ENCODE data around the gene ARF3.
A peak's percentile ranks its signal among the peaks of the same experiment; 100 is the strongest.

The ARF3 gene

GRCh38 chr12:48903363-48903981, 53.8 kb downstream of the ARF3 start:
- no peak overlapping the region for H3K4me3 ChIP-seq (ENCODE audit: low read depth, low read length)
- no peak for DNase-seq (ENCODE audit: low read depth)
- in situ Hi-C loops (cut with HindIII; ENCODE audit: low sequenced_read_pairs): no loop called here
- no peak for TF ChIP-seq CTCF (IDR thresholded peaks at IDR 0.05; ENCODE audit: low read depth, low read length, missing control alignments)

- in situ Hi-C loops (cut with HindIII; ENCODE audit: low sequenced_read_pairs): no loop called here
- H3K4me3 ChIP-seq (ENCODE audit: low read depth, low read length): no peak overlapping the region
- DNase-seq (ENCODE audit: low read depth): no peak
- no peak for TF ChIP-seq CTCF (IDR thresholded peaks at IDR 0.05; ENCODE audit: low read depth, low read length, missing control alignments)
Observed at GRCh38 chr12:48901278-48901677, 56.0 kb downstream of the ARF3 start.

GRCh38 chr12:48899651-48900050, 57.6 kb downstream of the ARF3 start:
- no peak for DNase-seq (ENCODE audit: low read depth)
- H3K4me3 ChIP-seq (ENCODE audit: low read depth, low read length): no peak overlapping the region
- no peak for TF ChIP-seq CTCF (IDR thresholded peaks at IDR 0.05; ENCODE audit: low read depth, low read length, missing control alignments)
- in situ Hi-C loops (cut with HindIII; ENCODE audit: low sequenced_read_pairs): no loop called here

GRCh38 chr12:48894271-48894670, 63.0 kb downstream of the ARF3 start:
- DNase-seq (ENCODE audit: low read depth): no peak
- H3K4me3 ChIP-seq (ENCODE audit: low read depth, low read length): no peak overlapping the region
- no peak for TF ChIP-seq CTCF (IDR thresholded peaks at IDR 0.05; ENCODE audit: low read depth, low read length, missing control alignments)
- in situ Hi-C loops (cut with HindIII; ENCODE audit: low sequenced_read_pairs): no loop called here

GRCh38 chr12:48890657-48891418, 66.4 kb downstream of the ARF3 start:
- peak overlapping the region; percentile 14 for H3K4me3 ChIP-seq (ENCODE audit: low read depth, low read length)
- peak; percentile 94 for TF ChIP-seq CTCF (IDR thresholded peaks at IDR 0.05; ENCODE audit: low read depth, low read length, missing control alignments)
- in situ Hi-C loops (cut with HindIII; ENCODE audit: low sequenced_read_pairs): no loop called here
- peak; percentile 18 for DNase-seq (ENCODE audit: low read depth)

- in situ Hi-C loops (cut with HindIII; ENCODE audit: low sequenced_read_pairs): no loop called here
- TF ChIP-seq CTCF (IDR thresholded peaks at IDR 0.05; ENCODE audit: low read depth, low read length, missing control alignments): no peak
- DNase-seq (ENCODE audit: low read depth): no peak
- no peak overlapping the region for H3K4me3 ChIP-seq (ENCODE audit: low read depth, low read length)
Observed at GRCh38 chr12:48889679-48890078, 67.6 kb downstream of the ARF3 start.
